PFSK-1 (cell line): ENCODE data around the gene CLEC2L.

ENCODE experiments used
- FOXP2 ChIP-seq: optimal IDR thresholded peaks from 2 replicates; pipeline ENCODE3; 2011; ENCODE audit warnings: borderline replicate concordance, control low read depth, inconsistent platforms; ENCODE audit not compliant: insufficient read depth; ENCODE audit errors: extremely low read length, extremely low read depth
- POLR2AphosphoS5 ChIP-seq: IDR thresholded peaks from 2 replicates; pipeline ENCODE4 v1.6.1; 2012; ENCODE audit warnings: low read depth, mild to moderate bottlenecking, control low read depth, low read length, moderate library complexity
- REST ChIP-seq, 2 experiments: IDR thresholded peaks; 2 replicates each; pipeline versions ENCODE4 v1.6.1 to v1.8.0; 2011 to 2012; ENCODE audit warnings: low read depth in 2 of 2, low read length in 2 of 2, control low read depth in 1 of 2, inconsistent platforms in 1 of 2, mild to moderate bottlenecking in 1 of 2, moderate library complexity in 1 of 2; ENCODE audit not compliant: insufficient read depth in 1 of 2
- SIN3A ChIP-seq: IDR thresholded peaks from 2 replicates; pipeline ENCODE4 v1.6.1; 2012; ENCODE audit warnings: mild to moderate bottlenecking, low read length, moderate library complexity, borderline replicate concordance; ENCODE audit not compliant: insufficient read depth
- TAF1 ChIP-seq: IDR thresholded peaks from 2 replicates; pipeline ENCODE4 v1.6.1; 2012; ENCODE audit warnings: low read length, control low read depth, borderline replicate concordance; ENCODE audit not compliant: insufficient read depth

Gene CLEC2L

GRCh38 chr7:139571190-139571589, 47.7 kb downstream of the CLEC2L start:
- TF ChIP-seq TAF1 (no peak), FOXP2 (no peak)

GRCh38 chr7:139571651-139572050, 48.2 kb downstream of the CLEC2L start:
- TF ChIP-seq FOXP2 (no peak), POLR2AphosphoS5 (no peak), SIN3A (no peak), REST (IDR thresholded peaks at IDR 0.05; ENCODE audit: insufficient read depth in 1 of 2, low read depth in 2 of 2, low read length in 2 of 2) (no peak), TAF1 (no peak)

DNA sequence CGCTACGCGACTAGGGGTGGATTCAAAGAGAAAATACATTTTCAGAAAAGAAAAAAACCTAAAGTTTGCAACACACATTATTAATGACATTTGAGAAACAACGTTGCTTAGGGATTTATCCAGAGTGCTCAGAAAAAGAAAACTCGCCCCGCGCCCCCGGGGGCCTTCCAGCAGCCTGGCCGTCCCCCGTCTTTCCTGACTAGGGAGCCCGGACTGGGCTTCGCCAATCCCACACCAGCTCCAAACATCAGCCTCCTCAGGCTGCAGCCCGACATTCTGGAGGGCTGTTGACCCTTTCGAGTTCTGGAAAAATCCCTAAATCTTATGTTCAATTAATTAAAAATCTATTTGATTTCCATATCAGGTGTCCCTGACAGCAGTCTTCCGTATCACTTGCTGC, 48.6 kb downstream of the CLEC2L start:
- TF ChIP-seq POLR2AphosphoS5, result no peak
- no peak for TF ChIP-seq REST (IDR thresholded peaks at IDR 0.05; ENCODE audit: insufficient read depth in 1 of 2, low read depth in 2 of 2, low read length in 2 of 2)
- TF ChIP-seq FOXP2, result no peak
- TF ChIP-seq SIN3A, result no peak
- TF ChIP-seq TAF1, result no peak

DNA sequence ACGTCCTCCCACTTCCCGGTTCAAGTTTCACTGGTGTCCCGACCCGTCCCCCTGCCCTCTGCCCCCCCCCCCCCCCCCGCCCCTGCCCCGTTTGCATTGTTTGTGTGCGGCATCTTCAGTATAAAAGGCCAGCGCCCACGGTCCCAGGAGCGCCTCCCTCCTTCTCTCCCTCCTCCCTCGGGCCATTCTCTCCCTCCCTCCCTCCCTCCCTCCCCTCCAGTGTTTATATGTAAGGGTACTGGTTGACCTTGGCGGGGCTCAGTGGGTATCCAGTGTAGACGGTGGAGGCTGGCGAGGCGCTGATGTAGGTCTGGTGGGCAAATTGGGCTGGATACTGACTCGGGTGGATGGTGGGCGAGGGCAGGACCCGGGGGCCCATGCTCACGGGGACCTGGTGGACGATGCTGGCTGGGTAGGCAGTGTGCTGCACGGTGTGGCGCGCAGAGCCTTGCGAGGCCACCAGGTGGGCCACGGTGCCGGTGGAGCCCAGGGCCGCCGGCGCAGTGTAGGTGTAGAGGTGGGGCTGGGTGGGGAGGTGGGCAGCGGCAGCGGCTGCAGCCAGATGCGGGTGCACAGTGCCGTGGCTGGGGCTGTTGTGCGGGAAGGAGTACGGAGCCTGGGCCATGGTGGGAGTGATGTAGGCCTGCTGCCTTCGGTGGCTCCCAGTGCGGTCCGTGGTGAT, 49.4 kb downstream of the CLEC2L start:
- TF ChIP-seq POLR2AphosphoS5 (no peak), SIN3A (no peak), REST (IDR thresholded peaks at IDR 0.05; ENCODE audit: insufficient read depth in 1 of 2, low read depth in 2 of 2, low read length in 2 of 2) (no peak), TAF1 (no peak), FOXP2 (no peak)

- no peak for TF ChIP-seq REST (IDR thresholded peaks at IDR 0.05; ENCODE audit: insufficient read depth in 1 of 2, low read depth in 2 of 2, low read length in 2 of 2)
- TF ChIP-seq SIN3A, result no peak
- no peak for TF ChIP-seq TAF1
- TF ChIP-seq POLR2AphosphoS5, result no peak
- no peak for TF ChIP-seq FOXP2
Measured at GRCh38 chr7:139573871-139574270, 50.4 kb downstream of the CLEC2L start.
